ENCODE results near the gene DDX1.
"Not testable (repeated sequence)": the region's sequence is repeated elsewhere in the genome, so short reads cannot be mapped to it uniquely, and the experiment has no call there.

DDX1 gene

GRCh38 chr2:15616850-15617777 lies 25.4 kb downstream of the DDX1 start:
- no peak for DNase-seq

DNA sequence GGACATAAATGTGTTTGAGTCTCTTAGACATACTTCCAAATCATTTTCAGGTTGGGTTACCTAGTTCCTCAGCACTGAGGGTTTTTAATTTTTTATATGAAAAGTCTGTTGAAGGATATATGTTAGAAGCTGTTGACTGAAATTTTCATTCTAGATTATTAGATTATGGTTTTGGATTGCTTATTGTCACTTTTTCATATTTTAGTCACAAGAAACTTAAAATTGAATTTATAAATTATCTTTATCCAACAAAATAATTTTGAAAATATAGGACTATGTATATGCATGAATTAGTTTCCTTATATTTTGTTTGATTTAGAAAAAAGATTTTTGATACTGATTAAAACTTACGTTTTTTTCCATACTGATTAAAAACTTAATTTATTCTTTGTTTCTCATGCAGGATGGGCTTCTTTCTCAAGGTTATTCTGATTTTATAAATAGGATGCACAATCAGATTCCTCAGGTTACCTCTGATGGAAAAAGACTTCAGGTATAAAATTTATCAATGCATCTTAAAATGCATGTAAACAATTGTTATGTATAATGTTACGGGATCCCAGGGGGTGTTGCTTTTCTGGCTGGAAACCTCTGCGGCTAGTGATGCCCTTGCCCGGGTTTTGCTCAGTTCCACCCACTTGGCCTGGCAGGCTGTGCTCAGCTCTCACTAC lies 26.2 kb downstream of the DDX1 start:
- DNase-seq = no peak

DNA sequence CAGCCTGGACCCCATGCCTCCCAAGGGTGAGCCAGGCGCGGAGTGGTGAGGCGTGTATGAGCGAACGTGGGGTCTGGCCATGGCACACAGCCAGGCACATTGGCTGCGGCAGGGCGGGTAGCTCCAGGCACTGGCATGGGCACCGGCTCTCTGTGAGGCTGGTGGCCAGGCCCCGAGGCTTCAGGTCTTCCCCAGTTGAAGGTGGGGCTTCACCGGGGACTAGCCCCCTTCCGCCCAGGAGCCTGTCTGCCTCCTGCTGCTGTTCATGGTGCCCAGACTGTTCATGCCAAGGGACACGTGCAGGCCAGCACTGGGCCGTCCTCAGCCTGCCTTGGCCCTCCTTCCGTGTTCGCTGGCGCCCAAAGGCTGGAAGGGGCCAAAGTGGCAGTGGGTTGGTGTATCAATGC lies 26.8 kb downstream of the DDX1 start:
- DNase-seq = no peak

- DNase-seq = no peak
These were observed 27.4 kb downstream of the DDX1 start for GRCh38 chr2:15619076-15619475.

- DNase-seq = no peak
These were observed 27.8 kb downstream of the DDX1 start for GRCh38 chr2:15619510-15619909.

DNA sequence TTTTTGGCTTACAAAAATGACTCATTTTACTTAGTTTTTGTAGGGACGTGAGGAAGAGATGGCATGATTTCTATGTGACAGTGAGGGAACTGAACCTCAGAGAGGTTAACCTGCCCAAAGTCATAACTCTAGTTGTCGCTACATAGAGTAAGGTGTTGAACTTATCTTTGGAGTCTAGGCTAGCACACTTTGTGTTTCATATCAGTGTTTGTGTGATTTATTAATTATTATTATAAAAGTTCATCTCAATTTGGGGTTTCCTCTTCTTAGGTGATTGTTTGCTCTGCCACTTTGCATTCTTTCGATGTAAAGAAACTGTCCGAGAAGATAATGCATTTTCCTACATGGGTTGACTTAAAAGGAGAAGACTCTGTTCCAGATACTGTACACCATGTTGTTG lies 28.3 kb downstream of the DDX1 start:
- no peak for DNase-seq

DNA sequence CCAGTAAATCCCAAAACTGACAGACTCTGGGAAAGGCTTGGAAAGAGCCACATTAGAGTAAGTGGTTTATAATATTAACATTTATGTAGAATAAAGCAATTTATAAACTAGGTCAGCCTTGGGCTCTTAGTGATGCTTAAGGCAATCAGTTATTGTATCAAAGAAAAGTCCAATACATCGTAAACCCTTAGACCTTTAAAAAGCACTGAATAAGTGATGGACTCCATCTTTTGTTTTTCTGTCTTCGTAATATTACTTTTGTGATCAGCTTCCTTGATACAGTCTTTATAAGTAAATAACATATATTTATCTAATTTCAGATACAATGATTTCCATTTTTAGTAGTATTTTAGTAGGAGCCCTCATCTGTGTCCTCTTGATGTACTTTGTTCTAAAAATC lies 28.7 kb downstream of the DDX1 start:
- DNase-seq = no peak

DNA sequence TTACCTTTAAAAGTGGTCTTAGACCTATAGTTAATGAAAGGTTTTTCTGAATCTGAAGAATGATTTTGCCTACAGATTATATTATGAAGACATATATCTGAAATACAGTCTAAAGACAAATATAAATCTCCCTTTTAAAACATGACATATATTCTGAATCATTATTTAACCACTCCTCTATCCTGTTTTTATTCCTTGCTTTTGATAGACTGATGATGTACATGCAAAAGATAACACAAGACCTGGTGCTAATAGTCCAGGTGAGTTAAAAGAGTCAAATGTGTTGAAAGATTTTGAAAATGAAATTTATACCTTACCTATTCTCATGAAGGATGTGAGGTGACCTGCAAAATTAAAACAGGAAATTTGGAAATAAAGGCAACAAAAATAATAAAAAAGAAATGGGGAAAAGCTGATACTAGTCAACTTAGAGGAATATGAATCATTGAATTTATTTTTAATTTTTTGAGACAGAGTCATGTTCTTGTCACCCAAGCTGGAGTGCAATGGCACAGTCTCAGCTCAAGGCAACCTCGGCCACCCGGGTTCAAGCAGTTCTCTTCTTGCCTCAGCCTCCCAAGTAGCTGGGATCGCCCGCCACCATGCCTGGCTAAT lies 29.3 kb downstream of the DDX1 start:
- no peak for DNase-seq

DNA sequence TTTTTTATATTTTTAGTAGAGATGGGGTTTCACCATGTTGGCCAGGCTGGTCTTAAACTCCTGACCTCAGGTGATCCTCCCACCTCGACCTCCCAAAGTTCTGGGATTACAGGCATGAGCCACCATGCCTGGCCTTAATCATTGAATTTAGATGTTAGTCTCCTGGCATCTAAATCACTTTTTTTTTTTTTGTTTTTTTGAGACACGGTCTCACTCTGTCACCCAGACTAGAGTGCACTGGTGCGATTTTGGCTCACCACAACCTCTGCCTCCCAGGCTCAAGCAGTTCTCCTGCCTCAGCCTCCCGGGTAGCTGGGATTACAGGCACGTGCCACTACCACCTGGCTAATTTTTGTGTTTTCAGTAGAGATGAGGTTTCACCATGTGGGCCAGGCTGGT lies 29.8 kb downstream of the DDX1 start:
- DNase-seq = not testable (repeated sequence)

DNA sequence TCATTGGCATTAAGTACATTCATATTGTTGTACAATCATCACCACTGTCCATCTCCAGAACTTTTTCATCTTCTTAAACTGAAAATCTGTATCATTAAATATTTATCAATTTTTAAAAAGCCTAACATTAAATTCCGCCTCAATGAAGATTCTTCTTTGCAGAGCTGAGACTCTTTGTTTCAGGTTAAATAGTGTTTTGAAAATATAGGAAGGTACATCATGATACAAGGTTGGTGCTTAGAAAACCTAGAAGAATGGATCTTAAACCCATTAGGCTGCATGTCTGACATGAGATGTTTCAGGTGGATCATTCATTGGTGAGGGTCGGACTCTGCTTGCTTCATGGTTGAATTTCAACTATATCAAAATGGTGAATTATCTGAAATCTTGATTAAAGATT lies 30.5 kb downstream of the DDX1 start:
- DNase-seq = no peak

- DNase-seq = no peak
These were observed 31.2 kb downstream of the DDX1 start for GRCh38 chr2:15622614-15623480.

DNA sequence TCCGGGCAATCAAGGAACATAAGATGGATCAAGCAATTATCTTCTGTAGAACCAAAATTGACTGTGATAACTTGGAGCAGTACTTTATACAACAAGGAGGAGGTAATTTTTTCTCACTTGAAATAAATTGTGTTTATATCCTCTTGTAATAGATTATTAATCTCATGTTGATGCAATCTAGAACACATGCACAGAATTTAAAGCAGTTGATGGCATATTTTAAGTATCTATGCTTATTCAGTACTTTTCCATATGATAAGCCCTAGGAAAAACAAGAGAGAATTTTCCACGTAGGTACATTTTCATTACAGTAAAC lies 31.8 kb downstream of the DDX1 start:
- no peak for DNase-seq

- no peak for DNase-seq
These were observed 32.4 kb downstream of the DDX1 start for GRCh38 chr2:15623898-15624541.

- DNase-seq = no peak
These were observed 33.2 kb downstream of the DDX1 start for GRCh38 chr2:15624903-15625302.

DNA sequence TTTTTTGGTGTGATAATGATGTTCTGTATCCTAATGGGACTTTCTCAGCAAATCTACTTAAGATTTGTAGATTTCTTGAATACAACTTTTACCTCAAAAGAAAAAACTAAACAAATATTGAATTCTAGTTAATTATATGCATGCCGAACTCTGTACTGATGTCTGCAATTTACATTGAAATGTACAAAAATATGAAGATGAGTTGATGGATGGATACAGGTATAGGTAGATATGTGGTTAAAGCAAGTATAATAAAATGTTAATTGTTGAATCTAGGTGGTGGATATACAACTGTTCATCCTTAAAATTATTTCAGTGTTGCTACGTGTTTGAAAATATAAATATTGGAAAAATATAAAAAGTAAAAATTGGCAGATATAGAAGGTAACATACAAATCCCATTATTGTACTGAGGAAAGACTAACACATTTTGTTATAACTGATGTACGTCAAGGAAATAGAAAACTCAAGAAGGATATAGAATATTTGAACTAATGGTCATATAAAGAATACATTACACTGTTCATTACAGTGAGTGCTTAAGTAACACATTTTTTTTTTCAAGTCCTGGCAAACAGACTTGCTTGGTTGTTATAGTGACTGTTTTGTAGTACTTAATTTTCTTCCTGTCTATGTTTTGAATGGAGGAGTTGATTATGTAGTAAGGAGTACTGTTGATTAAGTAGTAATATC lies 33.8 kb downstream of the DDX1 start:
- DNase-seq = no peak

DNA sequence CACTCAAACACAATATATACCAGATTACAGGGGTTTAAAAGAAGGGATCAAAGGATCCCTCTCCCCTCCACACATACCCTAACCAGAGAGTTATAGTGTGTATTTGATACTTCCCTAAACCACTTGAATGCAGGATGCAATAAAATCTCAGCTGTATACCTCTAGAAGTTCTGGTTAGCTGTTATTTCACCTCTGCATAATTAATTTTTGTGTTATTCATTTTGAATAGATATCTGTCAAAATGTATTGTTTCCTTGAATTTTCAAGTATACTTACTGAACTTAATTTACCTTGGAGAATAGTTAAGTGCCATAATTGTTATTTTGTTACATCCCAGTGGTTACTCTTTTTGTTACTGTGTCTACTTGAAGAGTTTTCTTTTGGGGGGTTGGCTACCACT lies 34.5 kb downstream of the DDX1 start:
- DNase-seq = no peak

- DNase-seq = no peak
These were observed 35.3 kb downstream of the DDX1 start for GRCh38 chr2:15626967-15627366.

- DNase-seq = no peak
These were observed 36.4 kb downstream of the DDX1 start for GRCh38 chr2:15627817-15628684.

- DNase-seq = no peak
These were observed 37.5 kb downstream of the DDX1 start for GRCh38 chr2:15628899-15629855.

Measured in NCI-H146 (cell line).